Superior temporal gyrus (tissue), 1 donor: Measurements from ENCODE around the gene MCUB.
"Not testable (repeated sequence)": the region's sequence is repeated elsewhere in the genome, so short reads cannot be mapped to it uniquely, and the experiment has no call there.

ENCODE experiments used
- DNase-seq: peaks from one replicate; pipeline ENCODE4 v3.0.0-alpha.2; 2016; ENCODE audit errors: extremely low spot score

Gene MCUB

DNA sequence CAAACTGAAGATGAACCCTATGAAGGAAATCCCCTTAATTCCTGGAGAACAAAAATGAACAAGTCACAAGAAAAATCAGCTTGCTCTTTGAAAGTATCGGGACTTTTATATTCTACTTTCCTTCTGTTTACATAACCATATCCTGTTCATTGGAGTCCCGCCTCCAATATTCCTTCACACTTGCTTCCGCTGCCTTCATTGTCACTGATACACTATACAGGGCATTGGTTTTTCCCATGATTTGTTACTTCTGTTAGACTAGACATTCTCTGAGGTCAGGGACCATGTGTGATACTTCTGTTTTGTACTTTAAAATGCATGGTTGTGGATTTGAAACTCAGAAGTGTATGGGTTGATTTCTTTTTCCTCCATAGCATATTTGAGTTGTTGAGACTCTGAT is 18.8 kb downstream of the MCUB start:
- DNase-seq: no peak

DNA sequence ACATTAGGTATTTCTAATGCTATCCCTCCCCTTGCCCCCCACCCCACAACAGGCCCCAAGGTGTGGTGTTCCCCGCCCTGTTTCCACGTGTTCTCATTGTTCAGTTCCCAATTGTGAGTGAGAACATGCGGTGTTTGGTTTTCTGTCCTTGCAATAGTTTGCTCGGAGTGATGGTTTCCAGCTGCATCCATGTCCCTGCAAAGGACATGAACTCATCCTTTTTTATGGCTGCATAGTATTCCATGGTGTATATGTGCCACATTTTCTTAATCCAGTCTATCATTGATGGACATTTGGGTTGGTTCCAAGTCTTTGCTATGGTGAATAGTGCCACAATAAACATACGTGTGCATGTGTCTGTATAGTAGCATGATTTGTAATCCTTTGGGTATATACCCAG is 20.0 kb downstream of the MCUB start:
- not testable (repeated sequence) for DNase-seq

DNA sequence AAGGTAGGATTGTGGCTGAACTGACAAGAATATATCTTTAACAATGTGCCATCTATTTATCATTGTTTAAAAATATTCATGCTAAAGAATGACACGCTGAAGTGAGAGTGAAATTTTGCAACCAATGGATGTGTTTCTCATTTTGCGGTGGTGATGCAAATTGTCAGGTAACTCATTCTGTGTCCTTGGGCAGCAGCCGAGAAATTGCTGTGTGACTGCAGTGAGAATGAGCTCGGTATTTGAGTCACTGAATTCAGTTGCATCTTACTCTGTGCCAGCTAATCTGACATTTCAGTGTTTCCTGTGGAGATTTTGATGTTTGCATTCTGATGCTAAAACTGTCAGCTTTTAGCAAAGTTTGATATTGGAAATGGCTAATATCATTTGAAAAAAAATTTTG is 28.1 kb downstream of the MCUB start:
- DNase-seq: no peak

DNA sequence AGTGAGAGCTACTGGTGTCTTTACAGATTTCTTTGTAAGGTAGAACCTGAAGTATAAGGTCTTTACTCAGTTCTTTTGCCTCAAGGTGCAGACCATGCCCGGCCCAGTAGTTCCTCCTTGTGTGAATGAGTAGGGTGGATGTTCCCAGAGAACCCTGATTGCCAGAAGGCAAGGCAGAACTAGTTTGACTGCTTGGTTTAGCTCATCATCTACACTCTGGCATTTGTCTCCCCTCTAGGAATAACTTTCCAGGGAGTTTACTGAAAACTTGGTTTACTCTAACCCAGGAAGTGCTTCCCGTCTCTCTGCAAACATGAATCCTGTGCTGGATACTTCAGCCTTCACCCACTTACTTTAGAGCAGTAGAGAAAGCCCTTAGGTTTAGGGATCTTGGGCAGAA is 29.1 kb downstream of the MCUB start:
- DNase-seq: no peak

DNA sequence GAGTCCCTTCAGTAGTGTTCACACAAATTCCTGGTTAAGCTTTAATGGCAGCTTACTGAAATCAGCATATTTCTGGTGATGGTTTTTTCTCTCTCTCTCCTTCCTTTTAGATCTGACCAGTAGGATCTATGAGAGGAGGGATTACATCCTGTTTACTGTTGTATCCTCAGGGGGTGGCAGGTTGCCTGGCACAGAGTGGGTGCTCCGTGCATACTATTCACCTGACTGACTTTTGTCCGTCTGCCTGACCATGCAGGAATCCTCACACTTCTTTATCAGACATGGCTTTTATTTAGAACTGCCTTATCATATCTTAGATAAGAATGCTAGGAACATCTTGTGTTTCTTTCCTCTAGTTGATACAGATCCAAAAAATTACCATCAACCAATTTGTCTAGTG is 29.6 kb downstream of the MCUB start:
- no peak for DNase-seq

DNA sequence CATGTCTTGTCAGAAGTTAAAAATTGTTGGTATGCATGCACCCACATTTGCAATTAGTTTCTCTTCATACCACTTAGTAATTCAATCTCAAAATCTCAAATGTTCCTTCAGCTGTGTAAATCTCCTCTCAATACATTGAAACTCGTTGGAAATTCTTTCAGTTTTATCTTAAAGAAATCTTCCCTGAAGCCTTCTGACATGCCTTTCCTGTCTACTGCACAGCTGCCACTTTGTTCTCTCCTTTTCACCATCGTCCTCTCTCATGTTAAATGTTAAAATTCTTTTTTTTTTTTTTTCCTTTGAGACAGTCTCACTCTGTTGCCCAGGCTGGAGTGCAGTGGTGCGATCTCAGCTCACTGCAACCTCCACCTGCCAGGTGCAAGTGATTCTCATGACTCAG is 30.9 kb downstream of the MCUB start:
- no peak for DNase-seq

DNA sequence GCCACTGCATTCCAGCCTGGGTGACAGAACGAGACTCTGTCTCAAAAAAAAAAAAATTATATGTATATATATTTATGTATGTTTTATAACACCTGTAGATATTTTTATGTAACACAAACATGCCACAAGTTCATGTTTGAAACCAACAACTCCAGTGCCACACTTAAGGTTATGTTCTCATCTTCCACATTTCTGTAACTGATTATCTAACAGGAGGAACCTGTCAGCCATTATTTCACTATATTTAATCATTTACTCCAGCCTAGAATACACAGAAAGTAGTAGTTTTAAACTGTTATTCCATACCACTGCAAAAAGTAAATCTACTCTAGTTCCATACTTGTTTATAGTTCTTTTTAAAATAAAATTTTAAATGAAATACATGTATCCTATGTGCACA is 32.3 kb downstream of the MCUB start:
- DNase-seq: no peak

DNA sequence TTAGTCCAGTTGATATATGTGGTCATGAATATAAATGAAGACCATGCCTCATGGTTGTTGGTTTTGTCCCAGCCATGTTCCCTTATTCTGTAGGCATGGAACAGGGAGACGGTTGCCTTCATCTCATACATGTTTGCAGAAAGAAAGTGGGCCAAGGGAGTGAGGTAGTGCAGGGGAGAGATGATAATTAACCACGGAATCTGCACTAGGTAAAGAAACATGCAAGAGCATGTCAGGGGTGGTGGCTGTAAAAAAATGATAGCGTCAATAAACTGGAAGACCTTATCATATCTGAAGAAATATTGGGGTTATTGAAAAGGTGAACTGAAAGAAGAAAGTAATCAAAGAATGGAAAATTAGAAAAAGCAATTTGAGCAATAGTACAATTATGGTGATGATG is 35.1 kb downstream of the MCUB start:
- not testable (repeated sequence) for DNase-seq

DNA sequence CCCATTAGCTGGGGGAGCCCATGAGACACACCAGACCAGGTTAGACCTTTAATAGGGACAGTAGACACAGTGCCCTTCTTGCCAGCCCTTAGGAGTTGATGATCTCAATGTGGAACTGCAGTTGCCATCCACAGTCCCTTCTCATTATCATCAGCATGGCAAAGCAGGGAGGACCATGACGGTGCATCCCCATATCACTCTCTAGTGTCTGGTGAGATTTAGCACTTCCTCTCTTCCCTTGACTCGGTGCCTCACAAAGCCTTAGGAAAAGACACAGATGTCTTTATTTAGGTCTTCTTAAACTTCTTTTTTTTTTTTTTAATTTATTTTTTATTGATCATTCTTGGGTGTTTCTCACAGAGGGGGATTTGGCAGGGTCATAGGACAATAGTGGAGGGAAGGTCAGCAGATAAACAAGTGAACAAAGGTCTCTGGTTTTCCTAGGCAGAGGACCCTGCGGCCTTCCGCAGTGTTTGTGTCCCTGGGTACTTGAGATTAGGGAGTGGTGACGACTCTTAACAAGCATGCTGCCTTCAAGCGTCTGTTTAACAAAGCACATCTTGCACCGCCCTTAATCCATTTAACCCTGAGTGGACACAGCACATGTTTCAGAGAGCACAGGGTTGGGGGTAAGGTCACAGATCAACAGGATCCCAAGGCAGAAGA is 36.5 kb downstream of the MCUB start:
- DNase-seq: not testable (repeated sequence)

DNA sequence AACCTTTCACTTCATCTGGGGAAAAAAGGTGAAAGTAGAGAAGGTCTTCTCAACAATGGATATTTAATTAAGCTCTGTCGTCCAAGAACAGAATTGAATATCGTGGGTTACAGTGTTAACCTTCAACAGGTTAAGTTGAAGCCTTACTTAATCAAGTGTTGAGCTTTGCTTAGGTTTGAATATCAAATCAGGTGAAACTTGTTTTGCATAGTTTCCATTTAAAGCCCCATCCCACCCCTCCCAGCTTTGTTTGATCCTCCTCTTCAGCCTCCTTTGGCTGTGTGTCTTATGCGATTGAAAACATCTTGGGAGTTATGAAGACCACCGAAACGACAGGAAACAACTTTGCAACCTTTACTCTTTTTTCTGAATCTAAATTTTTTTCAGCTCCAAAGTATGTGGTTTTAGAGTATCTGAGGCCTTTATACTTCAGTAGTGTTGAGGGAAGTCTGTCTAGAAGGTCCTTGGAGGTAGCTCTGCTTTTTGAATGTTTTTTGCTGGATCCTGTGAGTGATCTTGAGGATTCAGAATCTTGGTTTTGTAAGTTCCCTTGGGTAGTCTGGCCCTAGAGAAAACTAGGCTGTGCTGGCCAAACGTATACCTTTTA is 39.1 kb downstream of the MCUB start:
- no peak for DNase-seq

DNA sequence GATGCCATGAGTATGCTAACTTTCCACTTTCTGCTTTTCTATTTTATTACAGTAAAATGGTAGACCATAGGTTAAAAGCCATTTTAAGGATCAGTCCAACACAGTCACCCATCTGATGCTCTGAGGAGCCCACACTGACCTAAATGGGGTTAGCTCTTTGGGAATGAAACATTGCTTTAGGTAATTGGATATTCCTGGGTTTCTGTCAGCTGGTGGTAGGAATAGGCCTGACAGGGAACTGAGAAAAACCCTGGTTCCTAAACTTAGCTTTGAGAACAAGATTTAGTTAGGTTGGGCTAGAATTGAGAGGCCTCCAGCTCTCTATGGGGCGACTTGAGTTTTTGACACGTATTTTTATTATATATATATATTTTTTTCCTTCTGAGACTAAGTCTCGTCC is 40.4 kb downstream of the MCUB start:
- DNase-seq: no peak

DNA sequence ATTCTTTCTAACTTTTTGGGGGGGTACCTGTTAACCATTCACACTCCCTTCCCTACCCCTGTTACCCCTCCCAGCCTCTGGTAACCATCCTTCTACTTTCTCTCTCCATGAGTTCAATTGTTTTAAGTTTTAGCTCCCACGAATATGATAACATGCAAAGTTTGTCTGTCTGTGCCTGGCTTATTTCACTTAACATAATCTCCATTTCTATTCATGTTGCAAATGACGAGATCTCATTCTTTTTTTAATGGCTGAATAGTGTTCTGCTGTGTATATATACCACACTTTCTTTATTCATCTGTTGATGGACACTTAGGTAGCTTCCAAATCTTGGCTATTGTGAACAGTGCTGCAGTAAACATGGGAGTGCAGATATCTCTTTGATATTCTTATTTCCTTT is 41.3 kb downstream of the MCUB start:
- no peak for DNase-seq

DNA sequence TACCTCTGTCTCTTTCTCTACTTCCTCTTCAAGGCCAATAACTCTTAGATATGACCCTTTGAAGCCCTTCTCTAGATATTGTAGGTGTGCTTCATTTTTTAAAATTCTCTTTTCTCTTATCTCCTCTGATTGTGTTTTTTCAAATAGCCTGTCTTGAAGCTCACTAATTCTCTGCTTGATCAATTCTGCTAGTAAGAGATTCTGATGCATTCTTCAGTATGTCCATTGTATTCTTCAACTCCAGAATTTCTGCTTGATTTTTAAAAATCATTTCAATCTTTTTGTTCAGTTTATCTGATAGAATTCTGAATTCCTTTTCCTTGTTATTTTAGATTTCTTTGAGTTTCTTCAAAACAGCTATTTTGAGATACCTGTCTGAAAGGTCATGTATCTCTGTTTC is 47.9 kb downstream of the MCUB start:
- no peak for DNase-seq

DNA sequence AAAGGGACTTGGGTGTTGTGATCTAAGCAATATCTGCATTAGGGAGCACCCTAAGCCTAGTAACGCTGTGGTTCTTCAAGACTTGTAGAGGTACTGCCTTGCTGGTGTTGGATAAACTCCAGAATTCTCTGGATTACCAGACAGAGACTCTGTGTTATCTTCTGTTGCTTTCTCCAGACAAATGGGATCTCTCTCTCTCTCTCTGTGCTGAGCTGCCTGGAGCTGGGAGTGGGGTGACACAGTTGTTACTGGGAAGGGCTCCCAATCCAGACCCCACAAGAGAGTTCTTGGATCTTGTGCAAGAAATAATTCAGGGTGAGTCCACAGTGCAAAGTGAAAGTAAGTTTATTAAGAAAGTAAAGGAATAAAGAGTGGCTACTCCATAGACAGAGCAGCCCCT is 48.8 kb downstream of the MCUB start:
- no peak for DNase-seq

DNA sequence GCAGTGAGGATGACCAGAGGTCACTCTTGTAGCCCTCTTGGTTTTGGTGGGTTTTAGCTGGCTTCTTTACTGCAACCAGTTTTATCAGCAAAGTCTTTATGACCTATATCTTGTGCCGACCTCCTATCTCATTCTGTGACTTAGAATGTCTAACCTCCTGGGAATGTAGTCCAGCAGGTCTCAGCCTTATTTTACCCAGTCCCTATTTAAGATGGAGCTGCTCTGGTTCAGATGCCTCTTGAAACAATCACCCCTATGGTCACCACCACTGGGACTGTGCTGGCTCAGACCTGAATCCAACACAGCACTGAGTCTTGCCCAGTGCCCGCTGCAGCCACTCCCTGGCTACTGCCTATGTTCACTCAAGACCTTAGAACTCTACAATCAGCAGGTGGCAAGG is 49.4 kb downstream of the MCUB start:
- no peak for DNase-seq

DNA sequence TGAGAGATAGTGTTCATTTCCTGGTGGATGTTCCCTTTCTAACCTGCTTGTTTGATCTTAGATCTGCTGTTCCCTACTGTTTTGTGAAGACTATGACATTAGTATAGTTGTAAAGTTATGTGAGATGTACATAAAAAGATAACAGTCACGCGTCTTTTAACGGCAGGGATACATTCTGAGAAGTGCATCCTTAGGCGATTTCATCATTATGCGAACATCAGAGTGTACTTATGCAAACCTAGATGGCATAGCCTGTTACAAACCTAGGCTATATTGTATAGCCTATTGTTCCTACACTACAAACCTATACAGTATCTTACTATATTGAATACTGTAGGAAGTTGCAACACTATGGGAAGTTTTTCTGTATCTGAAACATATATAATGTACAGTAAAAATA is 50.4 kb downstream of the MCUB start:
- no peak for DNase-seq

DNA sequence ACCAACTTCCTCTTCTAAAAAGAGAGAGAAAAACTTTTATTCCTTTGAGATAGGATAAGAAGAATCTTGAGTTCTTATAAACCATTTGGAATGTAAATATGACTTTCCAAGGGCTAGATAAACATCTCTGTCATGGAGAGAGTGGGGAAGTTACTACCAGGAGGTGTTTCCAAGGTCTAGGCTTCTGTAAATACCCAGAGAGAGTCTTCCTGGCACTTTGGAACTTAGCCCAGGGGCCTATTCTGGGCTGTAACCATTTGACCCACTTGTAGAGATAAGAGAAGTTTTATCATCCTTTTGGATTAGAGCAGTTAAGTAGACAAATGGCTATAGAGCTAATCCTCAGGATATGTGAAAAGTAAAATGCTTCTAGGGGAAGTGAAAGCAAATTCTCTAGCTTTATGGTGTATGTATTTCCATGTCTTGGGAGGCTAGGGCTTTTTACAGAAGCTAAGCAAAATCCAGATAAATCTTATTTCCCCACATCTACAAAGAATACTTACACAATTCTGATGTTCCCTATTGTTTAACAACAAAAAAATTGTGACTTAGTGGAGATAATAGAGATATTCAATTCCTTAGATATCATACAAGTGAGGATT is 51.1 kb downstream of the MCUB start:
- DNase-seq: no peak

DNA sequence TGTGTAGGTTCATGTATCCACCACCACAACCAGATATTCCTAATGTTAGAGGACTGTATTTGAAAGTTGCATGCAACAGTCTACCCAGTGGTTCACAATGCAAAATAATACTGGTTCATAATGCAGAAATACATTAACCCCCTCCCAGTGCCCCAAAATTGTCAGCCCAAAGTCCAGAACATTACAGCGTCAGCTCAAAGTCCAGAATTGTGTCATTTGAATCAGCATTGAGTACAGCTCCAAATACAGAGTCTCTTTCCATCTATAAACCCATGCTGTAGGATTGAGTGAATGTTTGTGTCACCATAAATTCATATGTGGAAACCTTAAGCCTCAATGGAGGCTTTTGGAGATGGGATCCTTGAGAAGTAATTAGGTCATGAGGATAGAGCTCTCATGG is 54.0 kb downstream of the MCUB start:
- DNase-seq: no peak

DNA sequence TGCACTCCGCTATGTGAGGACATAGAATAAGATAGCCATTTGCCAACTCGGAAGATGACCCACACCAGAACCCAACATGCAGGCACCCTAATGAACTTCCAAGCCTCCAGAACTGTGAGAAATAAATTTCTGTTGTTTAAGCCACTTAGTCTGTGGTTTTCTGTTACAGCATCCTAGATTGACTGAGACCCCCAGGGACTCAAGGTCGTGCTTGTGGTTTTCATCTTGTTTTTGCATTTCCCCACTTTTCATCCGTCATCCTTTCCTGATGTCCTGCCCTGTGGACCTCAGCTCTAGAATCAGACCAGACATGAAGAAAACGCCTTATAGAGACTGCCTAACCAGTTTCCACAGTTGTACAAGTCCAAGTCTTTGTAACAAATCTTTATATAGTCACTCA is 54.4 kb downstream of the MCUB start:
- no peak for DNase-seq

DNA sequence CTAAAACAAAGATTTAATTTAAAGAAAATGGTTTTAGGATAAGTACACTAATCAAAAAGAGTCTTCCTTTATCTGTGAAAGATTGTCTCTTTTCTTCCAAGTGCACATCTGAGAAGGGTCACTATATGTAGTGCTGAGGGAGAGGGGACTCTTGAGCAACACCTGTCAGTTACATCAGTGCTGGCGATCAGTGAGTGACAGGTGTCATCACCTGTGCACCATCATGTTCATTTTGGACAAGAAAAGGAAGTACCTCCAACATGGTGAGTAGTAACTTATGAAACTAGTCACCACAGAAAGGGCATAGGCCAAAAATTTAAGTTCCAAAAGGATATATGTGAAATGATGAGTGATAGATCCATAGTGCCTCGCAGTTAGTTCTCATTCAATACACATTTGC is 55.7 kb downstream of the MCUB start:
- no peak for DNase-seq

DNA sequence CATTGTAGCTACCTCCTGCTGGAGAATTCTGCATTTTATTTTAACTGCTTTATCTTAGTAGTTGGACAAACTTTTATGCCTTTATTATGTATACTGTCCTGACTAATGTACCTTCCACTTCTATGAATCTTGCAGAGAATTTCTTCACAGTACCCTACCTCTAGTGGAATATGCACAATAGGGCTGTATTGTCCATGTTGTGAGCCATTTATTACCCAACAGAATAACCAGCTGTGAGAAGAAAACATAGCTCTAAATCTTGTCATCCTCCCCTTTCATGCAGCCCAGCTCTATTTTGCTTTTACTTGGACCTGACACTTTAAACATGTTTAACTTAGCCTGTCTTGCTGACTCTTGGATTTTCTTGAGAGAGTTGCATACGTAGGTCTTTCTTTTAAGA is 56.2 kb downstream of the MCUB start:
- no peak for DNase-seq

DNA sequence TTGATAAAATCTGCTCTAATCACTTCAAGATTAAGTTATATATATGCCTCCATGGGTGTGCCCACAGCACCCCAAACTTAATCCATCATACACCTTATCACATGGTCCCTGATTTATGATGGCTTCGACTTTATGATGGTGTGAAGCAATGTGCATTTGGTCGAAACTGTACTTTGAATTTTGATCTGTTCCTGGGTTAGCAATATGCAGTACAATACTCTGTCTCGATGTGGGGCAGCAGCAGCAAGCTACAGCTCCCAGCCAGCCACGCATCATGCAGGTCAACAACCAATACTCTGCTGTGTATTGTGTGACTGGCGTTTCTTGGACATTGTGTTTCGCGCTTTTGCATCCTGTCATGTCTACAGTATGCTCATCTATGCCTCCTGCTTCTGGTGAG is 62.6 kb downstream of the MCUB start:
- no peak for DNase-seq

DNA sequence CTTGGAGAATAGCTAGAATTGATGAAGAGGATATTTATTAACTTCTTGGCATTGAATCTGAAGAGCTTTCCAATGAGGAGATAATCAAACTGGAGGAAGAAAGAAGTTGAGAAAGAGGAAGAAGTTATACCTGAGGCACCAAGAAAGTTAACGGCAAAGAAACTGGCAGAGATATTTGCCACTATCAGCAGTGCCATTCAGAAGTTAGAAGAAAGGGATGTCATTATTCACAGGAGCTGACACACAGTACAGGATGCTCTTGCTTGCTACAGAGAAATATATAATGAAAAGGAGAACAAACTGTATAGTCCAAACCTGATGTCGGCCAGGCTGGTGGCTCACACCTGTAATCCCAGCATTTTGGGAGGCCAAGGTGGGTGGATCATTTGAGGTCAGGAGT is 64.5 kb downstream of the MCUB start:
- DNase-seq: no peak

DNA sequence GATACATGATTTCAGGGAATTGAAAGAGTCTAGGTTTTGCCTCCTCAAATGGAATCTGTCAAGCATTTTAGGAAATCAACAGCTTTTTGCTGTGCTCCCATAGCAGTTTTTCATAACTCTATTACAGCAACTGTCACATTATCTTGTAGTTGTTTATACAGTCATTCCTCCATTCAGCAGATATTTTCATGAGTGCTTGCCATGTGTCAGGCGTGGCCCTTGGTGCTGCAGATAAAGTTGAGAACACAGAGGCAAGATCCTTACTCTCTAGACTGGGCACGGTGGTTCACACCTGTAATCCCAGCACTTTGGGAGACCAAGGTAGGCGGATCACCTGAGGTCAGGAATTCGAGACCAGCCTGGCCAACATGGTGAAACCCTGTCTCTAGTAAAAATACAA is 67.3 kb downstream of the MCUB start:
- no peak for DNase-seq
